ENCODE measurements around the gene MAP1A.
"Not testable (repeated sequence)": the region's sequence is repeated elsewhere in the genome, so short reads cannot be mapped to it uniquely, and the experiment has no call there.

Gene MAP1A

DNA sequence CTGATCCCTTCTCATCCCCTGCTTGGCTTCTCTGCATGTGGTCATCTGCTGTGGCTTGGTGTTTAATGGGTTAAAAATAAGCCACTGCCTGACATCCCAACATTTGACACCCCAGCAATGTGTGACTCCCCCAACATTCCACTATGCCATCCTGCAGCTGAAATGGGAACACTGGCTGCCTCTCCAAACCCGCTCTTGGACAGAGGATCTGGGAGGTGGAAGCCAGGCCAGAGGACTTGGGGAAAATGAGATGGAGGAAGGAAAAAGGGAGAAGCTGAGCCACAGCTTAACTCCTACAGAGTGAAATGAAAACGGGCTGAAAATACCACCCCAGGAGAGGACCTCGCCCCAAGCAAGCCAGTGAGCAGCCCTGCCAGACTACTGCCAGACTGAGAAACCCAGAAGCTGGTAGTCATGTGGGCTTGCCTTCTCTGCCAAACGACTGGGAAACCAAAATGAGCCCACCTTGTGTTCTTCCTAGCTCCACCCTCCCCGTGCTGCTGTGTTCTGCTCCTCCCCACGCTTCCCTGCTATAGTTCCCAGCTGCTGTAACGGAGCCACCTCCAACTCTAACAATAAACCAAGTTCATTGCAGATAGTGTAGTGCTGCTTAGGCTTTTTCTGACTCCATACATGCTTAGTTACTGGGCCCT lies 13.7 kb downstream of the MAP1A start:
- DNase-seq: no peak

DNA sequence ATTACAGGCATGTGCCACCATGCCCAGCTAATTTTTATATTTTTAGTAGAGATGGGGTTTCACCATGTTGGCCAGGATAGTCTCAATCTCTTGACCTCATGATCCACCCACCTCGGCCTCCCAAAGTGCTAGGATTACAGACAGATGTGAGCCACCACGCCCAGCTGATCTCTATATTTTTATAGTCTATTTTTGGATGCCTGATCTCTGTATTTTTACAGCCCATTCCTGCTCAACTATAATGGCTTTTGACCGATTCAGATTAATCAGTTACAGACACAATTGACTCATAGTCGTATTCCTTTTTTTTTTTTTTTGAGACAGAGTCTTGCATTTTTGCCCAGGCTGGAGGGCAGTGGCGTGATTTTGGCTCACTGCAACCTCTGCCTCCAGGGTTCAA lies 15.4 kb downstream of the MAP1A start:
- not testable (repeated sequence) for DNase-seq

DNA sequence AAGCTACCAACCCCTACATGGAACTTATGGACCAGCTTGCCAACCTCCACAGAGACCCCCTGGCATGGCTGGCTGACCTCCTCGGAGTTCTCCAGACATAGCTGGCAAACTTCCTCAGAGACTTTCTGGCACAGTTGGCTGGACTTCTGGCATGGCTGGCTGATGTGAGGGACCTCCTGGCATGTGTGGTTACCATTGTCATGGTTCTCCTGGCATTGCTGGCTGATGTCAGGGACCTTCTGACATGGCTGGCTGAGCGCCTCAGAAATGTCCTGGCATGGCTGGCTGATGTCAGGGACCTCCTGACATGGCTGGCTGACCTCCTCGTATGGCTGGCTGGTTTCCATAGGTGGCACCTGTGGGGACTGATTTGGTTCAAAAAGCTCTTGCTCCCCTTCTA lies 17.5 kb downstream of the MAP1A start:
- no peak for DNase-seq

DNA sequence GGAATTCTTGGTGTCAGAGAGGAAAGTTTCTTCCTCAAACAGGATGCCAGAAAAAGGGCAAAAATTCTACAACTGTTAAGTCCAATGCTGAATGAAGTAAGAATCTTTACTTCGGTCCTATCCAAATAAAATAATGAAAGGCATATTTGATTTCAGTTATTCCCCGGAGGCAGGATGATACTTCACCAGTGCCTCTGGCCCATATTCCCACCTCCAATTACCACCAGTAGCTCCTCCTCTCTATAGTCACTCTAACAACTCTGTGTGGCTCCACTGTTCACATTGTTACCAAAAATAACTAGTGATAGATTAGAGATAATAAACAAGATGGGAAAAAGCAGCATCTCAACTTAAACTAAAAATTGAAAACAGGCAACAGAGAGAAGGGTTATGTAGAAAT lies 20.7 kb downstream of the MAP1A start:
- DNase-seq: no peak

DNA sequence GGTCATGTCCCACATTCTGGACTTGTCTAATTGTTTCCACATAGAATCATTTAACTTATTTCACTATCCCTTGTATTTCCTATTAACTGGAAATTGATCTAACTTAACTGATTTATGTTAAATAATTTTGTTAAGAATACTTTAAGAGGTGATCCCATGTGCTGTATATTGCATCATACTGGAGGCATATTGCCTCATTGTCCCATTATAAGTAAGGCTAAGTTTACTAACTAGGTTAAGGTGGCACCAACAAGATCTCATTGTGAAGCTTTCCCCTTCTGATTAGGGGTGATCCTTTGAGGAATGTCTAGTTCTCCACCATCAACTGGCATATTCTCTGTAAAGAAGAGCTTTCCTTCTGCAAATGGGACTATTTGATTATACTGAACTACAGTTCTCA lies 24.4 kb downstream of the MAP1A start:
- no peak for DNase-seq

DNA sequence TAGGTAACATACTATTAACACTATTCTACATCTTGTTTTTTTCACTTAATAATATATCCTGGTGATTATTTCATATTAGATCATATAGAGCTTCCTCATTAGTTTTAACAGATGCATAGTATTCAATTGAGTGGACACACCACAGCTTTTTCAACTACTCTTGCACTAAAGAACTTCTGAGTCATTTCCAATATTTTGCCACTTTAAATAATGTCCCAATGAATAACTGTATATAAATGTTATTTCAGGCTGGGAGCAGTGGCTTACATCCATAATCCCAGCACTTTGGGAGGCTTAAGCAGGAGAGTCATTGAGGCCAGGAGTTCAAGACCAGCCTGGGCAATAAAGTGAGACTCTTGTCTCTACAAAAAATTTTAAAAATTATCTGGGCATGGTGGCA lies 26.9 kb downstream of the MAP1A start:
- no peak for DNase-seq

DNA sequence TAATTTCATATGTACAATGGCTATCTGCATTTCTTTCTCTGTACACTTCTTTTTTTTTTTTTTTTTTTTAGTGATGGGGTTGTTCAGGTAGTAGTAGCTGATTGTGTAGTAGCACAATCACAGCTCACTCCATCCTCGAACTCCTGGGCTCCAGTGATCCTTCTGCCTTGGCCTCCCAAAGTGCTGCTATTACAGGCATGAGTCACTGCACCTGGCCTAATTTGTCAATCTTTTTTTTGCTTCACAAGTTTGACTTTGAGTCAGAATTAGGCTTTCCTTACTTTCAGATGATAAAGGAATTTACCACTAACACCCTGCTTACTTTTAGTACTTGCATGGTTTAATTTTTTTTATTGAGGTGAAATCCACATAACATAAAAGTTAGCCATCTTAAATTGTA lies 28.0 kb downstream of the MAP1A start:
- DNase-seq: no peak

DNA sequence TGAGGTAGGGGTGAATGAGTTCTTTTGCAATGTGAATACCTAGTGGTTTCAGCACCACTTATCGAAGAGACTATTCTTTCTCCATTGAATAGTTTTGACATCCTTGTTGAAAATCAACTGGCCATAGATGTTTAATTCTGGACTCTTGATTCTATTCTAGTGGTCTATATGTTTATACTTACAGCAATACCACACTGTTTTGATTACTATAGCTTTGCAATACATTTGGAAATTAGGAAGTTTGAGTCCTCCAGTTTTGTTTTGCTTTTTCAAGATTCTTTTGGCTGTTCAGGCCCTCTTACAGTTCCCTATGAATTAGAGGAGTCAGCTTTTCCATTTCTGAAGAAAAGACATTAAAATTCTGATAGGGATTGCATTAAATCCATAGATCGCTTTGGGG lies 30.1 kb downstream of the MAP1A start:
- DNase-seq: no peak

DNA sequence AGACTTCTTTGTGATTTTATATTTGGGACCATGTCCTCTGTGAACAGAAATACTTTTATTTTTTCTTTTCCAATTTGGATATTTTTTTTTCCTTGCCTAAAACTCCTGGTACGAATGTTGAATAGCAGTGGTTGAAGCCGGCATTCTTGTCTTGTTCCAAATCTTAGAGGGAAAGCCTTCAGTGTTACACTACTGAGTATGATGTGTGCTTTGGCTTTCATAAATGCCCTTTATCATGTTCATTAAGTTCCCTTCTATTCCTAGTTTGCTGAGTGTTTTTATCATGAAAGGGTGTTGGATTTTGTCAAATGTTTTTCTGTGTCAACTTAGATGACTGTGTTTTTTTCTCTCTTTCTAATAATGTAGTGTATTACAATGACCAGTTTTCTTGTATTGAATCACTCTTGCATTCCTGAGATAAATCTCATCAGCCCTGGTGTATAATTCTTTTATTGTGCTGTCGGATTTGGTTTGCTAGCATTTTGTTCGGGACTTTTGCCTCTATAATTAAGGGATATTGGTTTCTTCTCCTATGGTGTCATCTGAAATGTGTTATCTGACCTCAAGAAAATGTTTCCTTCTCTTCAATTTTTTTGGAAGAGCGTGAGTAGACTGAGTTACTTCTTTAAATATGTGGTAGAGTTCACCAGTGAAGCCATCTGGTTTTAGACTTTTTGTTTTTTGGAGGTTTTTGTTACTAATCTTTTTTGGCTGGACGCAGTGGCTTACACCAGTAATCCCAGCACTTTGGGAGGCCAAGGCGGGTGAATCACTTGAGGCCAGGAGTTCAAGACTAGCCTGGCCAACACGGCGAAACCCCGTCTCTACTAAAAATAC lies 33.3 kb downstream of the MAP1A start:
- DNase-seq: no peak

DNA sequence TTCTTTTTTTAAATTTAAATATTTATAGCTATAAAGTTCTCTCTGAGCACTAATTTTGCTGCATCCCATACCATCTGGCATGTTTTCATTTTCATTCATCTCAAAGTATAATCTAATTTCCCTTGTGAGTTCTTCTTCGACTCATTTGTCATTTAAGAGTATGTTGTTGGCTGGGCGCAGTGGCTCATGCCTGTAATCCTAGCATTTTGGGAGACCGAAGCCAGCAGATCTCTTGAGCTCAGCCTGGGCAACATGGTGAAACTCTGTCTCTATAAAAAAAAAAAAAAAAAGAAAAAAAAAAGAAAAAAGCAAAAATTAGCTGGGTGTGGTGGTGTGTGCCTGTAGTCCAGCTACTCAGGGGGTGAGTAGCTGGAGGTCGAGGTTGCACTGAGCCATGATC lies 34.8 kb downstream of the MAP1A start:
- no peak for DNase-seq

DNA sequence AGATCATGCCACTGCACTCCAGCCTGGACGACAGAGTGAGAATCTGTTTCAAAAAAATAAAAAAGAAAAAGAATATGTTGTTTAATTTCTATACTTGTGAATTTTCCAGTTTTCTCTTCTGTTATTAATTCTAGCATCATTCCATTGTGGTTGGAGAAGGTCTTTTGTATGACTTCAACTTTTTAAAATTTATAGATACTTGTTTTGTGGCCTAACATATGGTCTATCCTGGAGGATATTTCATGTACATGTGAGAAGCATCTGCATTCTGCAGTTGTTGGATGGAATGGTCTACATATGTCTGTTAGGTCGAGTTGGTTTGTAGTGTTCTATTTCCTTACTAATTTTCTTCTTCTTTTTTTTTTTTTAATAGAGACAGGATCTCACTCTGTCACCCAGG lies 35.6 kb downstream of the MAP1A start:
- no peak for DNase-seq

DNA sequence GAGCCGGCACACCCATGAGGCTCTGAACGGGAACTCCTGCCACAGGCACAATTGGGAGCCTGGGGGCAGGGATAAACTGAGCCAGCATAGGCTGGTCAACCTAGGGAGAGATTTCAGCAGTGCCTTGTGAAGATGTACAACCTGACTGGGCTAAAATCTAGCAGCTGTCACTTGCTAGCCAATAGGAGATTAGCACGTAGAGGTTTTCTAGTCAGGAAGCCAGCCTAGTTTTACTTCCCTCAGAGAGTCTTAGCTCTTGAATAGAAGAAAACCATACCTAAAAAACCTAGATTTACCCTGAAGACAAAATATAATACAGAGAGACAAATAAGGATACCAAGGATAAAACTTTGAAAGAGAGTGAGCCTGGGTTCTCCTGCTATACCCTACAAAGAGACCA lies 45.3 kb downstream of the MAP1A start:
- DNase-seq: not testable (repeated sequence)

DNA sequence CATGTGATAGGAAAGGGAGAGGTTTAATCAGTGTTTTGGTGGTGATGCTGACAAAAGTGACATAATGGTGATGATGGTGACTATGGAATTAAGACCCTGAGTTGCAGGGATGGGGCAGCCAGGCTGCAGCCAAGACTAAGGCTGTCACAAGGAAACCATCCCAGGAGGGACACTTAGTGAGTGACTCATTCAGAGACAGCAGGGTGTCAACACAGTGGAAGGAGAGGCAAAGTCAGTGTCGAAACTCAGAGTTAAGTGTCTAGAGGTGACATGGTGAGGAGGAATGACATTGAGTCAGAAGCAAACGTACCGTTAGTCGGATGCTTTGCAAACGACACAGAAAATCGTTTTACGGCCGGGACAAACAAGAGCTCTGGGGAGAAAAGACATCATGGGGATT lies 46.4 kb downstream of the MAP1A start:
- not testable (repeated sequence) for DNase-seq

DNA sequence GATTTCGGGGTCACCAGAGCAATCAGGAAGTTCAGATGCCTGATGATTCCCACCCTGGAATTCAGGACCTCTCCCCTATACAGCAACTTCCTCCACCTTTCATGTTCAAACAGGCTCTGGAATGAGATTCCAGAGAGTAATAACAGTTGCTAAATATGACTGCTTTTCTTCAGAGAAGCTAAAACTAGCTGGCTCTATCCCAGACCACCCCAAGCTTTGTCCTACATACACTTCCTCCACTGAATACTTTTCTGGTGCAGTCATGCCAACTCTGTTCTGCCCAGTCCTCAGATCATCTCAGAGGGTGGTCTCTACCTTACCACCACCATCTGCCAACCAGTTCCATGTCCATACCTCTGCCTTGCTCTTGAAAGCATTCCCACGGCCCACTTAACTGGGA lies 49.2 kb downstream of the MAP1A start:
- not testable (repeated sequence) for DNase-seq

DNA sequence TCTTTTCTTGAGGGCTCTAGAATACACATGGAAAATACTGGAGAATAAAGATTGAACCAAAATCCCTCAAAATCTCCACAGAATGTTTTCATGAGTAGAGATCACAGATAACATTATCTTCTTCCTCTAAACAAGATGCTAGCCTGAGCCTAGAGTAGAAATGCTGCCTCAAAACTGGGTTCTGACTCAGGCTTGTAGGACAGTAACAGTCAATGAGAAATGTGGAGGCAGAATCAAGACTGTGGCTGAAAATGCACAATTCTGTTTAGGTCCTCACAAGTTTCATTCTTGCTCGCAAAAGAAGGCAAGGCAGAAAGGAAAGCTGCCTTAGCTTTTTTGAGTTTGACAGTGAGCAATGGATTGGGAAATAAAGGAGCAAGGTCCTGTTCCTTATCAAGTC lies 57.2 kb downstream of the MAP1A start:
- DNase-seq: not testable (repeated sequence)
